ENCODE measurements around the gene ZBTB12.
"Not testable (repeated sequence)": the region's sequence is repeated elsewhere in the genome, so short reads cannot be mapped to it uniquely, and the experiment has no call there.

ZBTB12 gene

DNA sequence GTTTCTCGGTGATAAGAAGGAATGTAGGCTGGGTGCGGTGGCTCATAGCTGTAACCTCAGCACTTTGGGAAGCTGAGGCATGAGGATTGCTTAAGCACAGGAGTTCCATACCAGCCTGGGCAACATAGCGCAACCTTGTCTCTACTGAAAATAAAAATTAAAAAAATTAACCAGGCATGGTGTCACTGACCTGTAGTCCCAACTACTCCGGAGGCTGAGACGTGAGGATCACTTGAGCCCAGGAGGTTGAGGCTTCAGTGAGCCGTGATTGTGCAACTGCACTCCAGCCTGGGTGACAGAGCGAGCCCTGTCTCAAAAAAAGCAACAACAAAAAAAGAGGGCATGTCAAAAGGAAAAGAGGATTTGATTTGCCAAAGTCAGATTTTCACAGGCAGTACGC is 43.2 kb downstream of the ZBTB12 start:
- no peak for DNase-seq (ENCODE audit: low read depth)
- no peaks in the 10 kb centered on the region for H3K27me3 ChIP-seq (replicated peaks; ENCODE audit: control insufficient read depth, insufficient read depth, low read length)
- no peaks in the 10 kb centered on the region for H3K9me3 ChIP-seq (ENCODE audit: control insufficient read depth, low read length)
- H3K9ac ChIP-seq (ENCODE audit: low read length), result no peak overlapping the region
- no peak overlapping the region for H3K4me3 ChIP-seq (ENCODE audit: low read length)
- peaks cover 14% of the 10 kb centered on the region for H3K4me1 ChIP-seq (ENCODE audit: control insufficient read depth, insufficient read depth, low read length)
- peaks cover 38% of the 10 kb centered on the region for H3K36me3 ChIP-seq (ENCODE audit: control insufficient read depth, insufficient read depth, low read length, severe bottlenecking)

DNA sequence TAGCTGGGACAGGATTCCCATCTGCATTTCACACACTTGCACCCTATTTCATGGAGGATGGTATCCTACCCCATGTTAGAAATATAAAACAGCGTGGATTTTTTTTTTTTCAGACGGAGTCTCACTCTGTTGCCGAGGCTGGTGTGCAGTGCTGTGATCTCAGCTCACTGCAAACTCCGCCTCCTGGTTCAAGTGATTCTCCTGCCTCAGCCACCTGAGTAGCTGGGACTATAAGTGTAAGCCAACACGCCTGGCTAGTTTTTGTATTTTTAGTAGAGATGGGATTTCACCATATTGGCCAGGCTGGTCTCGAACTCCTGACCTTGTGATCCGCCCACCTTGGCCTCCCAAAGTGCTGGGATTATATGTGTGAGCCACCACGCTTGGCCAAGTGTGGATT is 44.1 kb downstream of the ZBTB12 start:
- H3K4me1 ChIP-seq (ENCODE audit: control insufficient read depth, insufficient read depth, low read length); H3K27me3 ChIP-seq (replicated peaks; ENCODE audit: control insufficient read depth, insufficient read depth, low read length); H3K4me3 ChIP-seq (ENCODE audit: low read length); H3K9ac ChIP-seq (ENCODE audit: low read length); H3K9me3 ChIP-seq (ENCODE audit: control insufficient read depth, low read length); DNase-seq (ENCODE audit: low read depth): not testable (repeated sequence)
- H3K36me3 ChIP-seq (ENCODE audit: control insufficient read depth, insufficient read depth, low read length, severe bottlenecking), result peaks cover 38% of the 10 kb centered on the region

GRCh38 chr6:31851980-31852718 is 49.7 kb downstream of the ZBTB12 start:
- H3K9me3 ChIP-seq (ENCODE audit: control insufficient read depth, low read length); H3K4me1 ChIP-seq (ENCODE audit: control insufficient read depth, insufficient read depth, low read length); H3K4me3 ChIP-seq (ENCODE audit: low read length); H3K27me3 ChIP-seq (replicated peaks; ENCODE audit: control insufficient read depth, insufficient read depth, low read length); DNase-seq (ENCODE audit: low read depth); H3K36me3 ChIP-seq (ENCODE audit: control insufficient read depth, insufficient read depth, low read length, severe bottlenecking); H3K9ac ChIP-seq (ENCODE audit: low read length): not testable (repeated sequence)

DNA sequence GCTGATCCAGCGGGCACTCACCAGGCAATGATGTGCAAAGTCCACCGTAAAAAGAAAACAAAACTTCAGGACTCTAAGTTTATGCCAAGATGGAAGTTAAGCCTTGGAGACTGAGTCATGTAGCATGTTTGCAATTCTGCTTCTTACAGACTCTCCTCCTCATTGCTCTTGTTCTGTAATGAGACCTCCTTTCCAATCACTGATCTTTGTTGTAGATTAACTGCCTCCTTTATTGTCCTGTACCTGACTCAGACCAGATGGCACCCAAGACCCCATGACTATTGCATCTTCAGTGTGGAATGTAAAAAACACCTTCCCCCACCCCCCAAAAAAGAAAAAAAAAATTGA is 50.4 kb downstream of the ZBTB12 start:
- Histone ChIP-seq H3K4me3 (ENCODE audit: low read length) (no peak overlapping the region), H3K4me1 (ENCODE audit: control insufficient read depth, insufficient read depth, low read length) (no peaks in the 10 kb centered on the region), H3K36me3 (ENCODE audit: control insufficient read depth, insufficient read depth, low read length, severe bottlenecking) (no peaks in the 10 kb centered on the region), H3K9me3 (ENCODE audit: control insufficient read depth, low read length) (no peaks in the 10 kb centered on the region), H3K9ac (ENCODE audit: low read length) (no peak overlapping the region), H3K27me3 (replicated peaks; ENCODE audit: control insufficient read depth, insufficient read depth, low read length) (no peaks in the 10 kb centered on the region)
- DNase-seq (ENCODE audit: low read depth), result peak; percentile 35

DNA sequence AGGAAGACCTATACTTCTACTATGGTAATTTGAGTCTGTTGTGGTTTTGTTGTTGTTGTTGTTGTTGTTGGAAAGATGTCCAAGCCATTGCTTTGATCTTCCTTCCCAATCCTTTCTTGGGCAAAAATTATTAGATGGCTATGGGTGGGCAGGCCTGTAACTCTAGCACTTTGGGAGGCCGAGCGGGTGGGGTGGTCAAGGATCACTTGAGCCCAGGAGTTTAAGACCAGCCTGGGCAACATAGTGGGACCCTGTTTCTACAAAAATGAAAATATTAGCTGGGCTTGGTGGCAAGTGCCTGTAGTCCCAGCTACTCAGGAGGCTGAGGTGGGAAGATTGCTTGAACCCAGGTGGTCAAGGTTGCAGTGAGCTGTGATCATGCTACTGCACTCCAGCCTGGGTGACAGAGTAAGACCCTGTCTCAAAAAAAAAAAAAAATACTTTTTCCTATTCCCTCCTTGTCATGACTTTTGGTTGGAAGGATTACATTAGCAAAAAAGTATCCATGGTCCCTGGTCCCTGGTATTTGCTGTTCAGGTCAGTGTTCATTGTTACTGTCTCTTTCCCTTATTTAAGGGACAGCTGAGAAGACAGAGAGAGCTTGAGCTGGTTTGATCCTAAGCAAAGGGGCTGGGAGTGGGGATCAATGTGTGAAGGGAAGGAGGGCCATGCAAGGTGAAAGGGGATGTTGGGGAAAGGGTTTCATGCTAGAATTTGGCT is 51.0 kb downstream of the ZBTB12 start:
- H3K9ac ChIP-seq (ENCODE audit: low read length), result no peak overlapping the region
- H3K9me3 ChIP-seq (ENCODE audit: control insufficient read depth, low read length), result no peaks in the 10 kb centered on the region
- DNase-seq (ENCODE audit: low read depth), result no peak
- no peaks in the 10 kb centered on the region for H3K4me1 ChIP-seq (ENCODE audit: control insufficient read depth, insufficient read depth, low read length)
- H3K36me3 ChIP-seq (ENCODE audit: control insufficient read depth, insufficient read depth, low read length, severe bottlenecking), result no peaks in the 10 kb centered on the region
- H3K27me3 ChIP-seq (replicated peaks; ENCODE audit: control insufficient read depth, insufficient read depth, low read length), result no peaks in the 10 kb centered on the region
- no peak overlapping the region for H3K4me3 ChIP-seq (ENCODE audit: low read length)
